ENCODE results near the gene SKI. TPM values are rescaled to one million over a fixed set of nuclear protein-coding genes. Genes with fewer than 3 reads are reported as not detected.

SKI gene
- total and polyA plus RNA-seq, 2 experiments from 2014 or later = 9.3 to 66.8 TPM

DNA sequence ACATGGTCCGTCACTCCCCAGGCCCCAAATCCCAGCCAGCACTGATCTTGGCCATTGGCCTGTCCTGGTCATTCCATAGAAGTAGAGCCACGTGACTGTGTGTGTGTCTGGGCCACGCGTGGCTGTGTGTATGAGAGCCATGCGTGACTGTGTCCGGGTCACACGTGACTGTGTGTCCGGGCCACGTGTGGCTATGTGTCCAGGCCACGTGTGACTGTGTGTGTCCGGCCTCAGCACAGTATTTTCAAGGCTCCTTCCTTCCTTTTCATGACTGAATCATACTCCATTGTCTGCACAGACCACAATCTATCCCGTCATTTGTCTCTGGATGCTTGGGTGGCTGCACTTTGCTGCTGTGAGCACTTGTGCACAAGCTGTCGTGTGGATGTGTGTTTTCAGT lies 67.4 kb downstream of the SKI start:
- Histone ChIP-seq H3K9me2 (ENCODE audit: insufficient read depth) (no peaks in the 10 kb centered on the region), H3K4me3 (no peak overlapping the region), H2AFZ (no peak overlapping the region), H3F3A (replicated peaks; ENCODE audit: low read depth) (no peaks in the 10 kb centered on the region), H3K27ac (ENCODE audit: low read depth) (no peak overlapping the region), H3K27me3 (ENCODE audit: insufficient read depth) (no peaks in the 10 kb centered on the region), H3K36me3 (ENCODE audit: insufficient read depth) (no peaks in the 10 kb centered on the region), H3K4me1 (ENCODE audit: insufficient read depth) (peaks cover 7% of the 10 kb centered on the region), H3K4me2 (no peak overlapping the region), H4K20me1 (replicated peaks; ENCODE audit: insufficient read depth) (peaks cover 34% of the 10 kb centered on the region; the same call in 1 of the 2 replicates), H3K79me2 (replicated peaks; ENCODE audit: insufficient read depth) (peaks cover 100% of the 10 kb centered on the region)
- DNase-seq (ENCODE audit: low spot score) (no peak), ATAC-seq (no peak)
- no peaks in the 10 kb centered on the region for H3K36me3 Mint-ChIP-seq (ENCODE audit: low read depth)
- H3K27me3 Mint-ChIP-seq (ENCODE audit: insufficient read depth, low read depth, poor library complexity) = peaks cover 30% of the 10 kb centered on the region
- H3K9me3 Mint-ChIP-seq = no peaks in the 10 kb centered on the region; the same call in 2 of the 3 replicates
- H3K27ac Mint-ChIP-seq = no peak overlapping the region
- no peak overlapping the region for H3K4me3 Mint-ChIP-seq
- TF ChIP-seq, protein P1, sequence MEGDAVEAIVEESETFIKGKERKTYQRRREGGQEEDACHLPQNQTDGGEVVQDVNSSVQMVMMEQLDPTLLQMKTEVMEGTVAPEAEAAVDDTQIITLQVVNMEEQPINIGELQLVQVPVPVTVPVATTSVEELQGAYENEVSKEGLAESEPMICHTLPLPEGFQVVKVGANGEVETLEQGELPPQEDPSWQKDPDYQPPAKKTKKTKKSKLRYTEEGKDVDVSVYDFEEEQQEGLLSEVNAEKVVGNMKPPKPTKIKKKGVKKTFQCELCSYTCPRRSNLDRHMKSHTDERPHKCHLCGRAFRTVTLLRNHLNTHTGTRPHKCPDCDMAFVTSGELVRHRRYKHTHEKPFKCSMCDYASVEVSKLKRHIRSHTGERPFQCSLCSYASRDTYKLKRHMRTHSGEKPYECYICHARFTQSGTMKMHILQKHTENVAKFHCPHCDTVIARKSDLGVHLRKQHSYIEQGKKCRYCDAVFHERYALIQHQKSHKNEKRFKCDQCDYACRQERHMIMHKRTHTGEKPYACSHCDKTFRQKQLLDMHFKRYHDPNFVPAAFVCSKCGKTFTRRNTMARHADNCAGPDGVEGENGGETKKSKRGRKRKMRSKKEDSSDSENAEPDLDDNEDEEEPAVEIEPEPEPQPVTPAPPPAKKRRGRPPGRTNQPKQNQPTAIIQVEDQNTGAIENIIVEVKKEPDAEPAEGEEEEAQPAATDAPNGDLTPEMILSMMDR (conservative IDR thresholded peaks at IDR 0.05; ENCODE audit: low read depth in 2 of 2) = no peak
- TF ChIP-seq, protein P2, sequence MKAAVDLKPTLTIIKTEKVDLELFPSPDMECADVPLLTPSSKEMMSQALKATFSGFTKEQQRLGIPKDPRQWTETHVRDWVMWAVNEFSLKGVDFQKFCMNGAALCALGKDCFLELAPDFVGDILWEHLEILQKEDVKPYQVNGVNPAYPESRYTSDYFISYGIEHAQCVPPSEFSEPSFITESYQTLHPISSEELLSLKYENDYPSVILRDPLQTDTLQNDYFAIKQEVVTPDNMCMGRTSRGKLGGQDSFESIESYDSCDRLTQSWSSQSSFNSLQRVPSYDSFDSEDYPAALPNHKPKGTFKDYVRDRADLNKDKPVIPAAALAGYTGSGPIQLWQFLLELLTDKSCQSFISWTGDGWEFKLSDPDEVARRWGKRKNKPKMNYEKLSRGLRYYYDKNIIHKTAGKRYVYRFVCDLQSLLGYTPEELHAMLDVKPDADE (IDR thresholded peaks at IDR 0.05) = no peak
- TF ChIP-seq NANOG (IDR thresholded peaks at IDR 0.05; ENCODE audit: borderline replicate concordance) (no peak), ZNF114 (CRISPR knock-in tag; IDR thresholded peaks at IDR 0.05) (no peak), ZNF331 (CRISPR knock-in tag; IDR thresholded peaks at IDR 0.05; ENCODE audit: low read depth) (no peak), JUNB (IDR thresholded peaks at IDR 0.05; ENCODE audit: unreplicated experiment) (no peak), POLR2AphosphoS5 (IDR thresholded peaks at IDR 0.05; ENCODE audit: low read depth) (no peak), CREB1 (CRISPR knock-in tag; IDR thresholded peaks at IDR 0.05; ENCODE audit: low read depth) (no peak), EZH2 (IDR thresholded peaks at IDR 0.05; ENCODE audit: low read depth, unreplicated experiment) (no peak), EZH2phosphoT487 (IDR thresholded peaks at IDR 0.05; ENCODE audit: unreplicated experiment) (no peak), STAT1 (IDR thresholded peaks at IDR 0.05; ENCODE audit: unreplicated experiment) (no peak)
- TF ChIP-seq, protein P3, sequence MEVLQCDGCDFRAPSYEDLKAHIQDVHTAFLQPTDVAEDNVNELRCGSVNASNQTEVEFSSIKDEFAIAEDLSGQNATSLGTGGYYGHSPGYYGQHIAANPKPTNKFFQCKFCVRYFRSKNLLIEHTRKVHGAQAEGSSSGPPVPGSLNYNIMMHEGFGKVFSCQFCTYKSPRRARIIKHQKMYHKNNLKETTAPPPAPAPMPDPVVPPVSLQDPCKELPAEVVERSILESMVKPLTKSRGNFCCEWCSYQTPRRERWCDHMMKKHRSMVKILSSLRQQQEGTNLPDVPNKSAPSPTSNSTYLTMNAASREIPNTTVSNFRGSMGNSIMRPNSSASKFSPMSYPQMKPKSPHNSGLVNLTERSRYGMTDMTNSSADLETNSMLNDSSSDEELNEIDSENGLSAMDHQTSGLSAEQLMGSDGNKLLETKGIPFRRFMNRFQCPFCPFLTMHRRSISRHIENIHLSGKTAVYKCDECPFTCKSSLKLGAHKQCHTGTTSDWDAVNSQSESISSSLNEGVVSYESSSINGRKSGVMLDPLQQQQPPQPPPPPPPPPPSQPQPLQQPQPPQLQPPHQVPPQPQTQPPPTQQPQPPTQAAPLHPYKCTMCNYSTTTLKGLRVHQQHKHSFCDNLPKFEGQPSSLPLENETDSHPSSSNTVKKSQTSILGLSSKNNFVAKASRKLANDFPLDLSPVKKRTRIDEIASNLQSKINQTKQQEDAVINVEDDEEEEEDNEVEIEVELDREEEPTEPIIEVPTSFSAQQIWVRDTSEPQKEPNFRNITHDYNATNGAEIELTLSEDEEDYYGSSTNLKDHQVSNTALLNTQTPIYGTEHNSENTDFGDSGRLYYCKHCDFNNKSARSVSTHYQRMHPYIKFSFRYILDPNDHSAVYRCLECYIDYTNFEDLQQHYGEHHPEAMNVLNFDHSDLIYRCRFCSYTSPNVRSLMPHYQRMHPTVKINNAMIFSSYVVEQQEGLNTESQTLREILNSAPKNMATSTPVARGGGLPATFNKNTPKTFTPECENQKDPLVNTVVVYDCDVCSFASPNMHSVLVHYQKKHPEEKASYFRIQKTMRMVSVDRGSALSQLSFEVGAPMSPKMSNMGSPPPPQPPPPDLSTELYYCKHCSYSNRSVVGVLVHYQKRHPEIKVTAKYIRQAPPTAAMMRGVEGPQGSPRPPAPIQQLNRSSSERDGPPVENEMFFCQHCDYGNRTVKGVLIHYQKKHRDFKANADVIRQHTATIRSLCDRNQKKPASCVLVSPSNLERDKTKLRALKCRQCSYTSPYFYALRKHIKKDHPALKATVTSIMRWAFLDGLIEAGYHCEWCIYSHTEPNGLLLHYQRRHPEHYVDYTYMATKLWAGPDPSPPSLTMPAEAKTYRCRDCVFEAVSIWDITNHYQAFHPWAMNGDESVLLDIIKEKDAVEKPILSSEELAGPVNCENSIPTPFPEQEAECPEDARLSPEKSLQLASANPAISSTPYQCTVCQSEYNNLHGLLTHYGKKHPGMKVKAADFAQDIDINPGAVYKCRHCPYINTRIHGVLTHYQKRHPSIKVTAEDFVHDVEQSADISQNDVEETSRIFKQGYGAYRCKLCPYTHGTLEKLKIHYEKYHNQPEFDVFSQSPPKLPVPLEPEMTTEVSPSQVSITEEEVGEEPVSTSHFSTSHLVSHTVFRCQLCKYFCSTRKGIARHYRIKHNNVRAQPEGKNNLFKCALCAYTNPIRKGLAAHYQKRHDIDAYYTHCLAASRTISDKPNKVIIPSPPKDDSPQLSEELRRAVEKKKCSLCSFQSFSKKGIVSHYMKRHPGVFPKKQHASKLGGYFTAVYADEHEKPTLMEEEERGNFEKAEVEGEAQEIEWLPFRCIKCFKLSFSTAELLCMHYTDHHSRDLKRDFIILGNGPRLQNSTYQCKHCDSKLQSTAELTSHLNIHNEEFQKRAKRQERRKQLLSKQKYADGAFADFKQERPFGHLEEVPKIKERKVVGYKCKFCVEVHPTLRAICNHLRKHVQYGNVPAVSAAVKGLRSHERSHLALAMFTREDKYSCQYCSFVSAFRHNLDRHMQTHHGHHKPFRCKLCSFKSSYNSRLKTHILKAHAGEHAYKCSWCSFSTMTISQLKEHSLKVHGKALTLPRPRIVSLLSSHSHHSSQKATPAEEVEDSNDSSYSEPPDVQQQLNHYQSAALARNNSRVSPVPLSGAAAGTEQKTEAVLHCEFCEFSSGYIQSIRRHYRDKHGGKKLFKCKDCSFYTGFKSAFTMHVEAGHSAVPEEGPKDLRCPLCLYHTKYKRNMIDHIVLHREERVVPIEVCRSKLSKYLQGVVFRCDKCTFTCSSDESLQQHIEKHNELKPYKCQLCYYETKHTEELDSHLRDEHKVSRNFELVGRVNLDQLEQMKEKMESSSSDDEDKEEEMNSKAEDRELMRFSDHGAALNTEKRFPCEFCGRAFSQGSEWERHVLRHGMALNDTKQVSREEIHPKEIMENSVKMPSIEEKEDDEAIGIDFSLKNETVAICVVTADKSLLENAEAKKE (CRISPR knock-in tag; IDR thresholded peaks at IDR 0.05) = no peak
- TF ChIP-seq, protein P4, sequence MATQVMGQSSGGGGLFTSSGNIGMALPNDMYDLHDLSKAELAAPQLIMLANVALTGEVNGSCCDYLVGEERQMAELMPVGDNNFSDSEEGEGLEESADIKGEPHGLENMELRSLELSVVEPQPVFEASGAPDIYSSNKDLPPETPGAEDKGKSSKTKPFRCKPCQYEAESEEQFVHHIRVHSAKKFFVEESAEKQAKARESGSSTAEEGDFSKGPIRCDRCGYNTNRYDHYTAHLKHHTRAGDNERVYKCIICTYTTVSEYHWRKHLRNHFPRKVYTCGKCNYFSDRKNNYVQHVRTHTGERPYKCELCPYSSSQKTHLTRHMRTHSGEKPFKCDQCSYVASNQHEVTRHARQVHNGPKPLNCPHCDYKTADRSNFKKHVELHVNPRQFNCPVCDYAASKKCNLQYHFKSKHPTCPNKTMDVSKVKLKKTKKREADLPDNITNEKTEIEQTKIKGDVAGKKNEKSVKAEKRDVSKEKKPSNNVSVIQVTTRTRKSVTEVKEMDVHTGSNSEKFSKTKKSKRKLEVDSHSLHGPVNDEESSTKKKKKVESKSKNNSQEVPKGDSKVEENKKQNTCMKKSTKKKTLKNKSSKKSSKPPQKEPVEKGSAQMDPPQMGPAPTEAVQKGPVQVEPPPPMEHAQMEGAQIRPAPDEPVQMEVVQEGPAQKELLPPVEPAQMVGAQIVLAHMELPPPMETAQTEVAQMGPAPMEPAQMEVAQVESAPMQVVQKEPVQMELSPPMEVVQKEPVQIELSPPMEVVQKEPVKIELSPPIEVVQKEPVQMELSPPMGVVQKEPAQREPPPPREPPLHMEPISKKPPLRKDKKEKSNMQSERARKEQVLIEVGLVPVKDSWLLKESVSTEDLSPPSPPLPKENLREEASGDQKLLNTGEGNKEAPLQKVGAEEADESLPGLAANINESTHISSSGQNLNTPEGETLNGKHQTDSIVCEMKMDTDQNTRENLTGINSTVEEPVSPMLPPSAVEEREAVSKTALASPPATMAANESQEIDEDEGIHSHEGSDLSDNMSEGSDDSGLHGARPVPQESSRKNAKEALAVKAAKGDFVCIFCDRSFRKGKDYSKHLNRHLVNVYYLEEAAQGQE (IDR thresholded peaks at IDR 0.05; ENCODE audit: unreplicated experiment) = no peak
- H3K4me1 Mint-ChIP-seq = peaks cover 30% of the 10 kb centered on the region

All from GM23338 (cell line).